Loucy (cell line): Measurements from ENCODE around the gene PLXDC1.

Source experiments
- EZH2phosphoT487 ChIP-seq: fragments of 200-600 bp; IDR thresholded peaks from 2 replicates; pipeline ENCODE4 v1.6.1; 2018; ENCODE audit warnings: antibody characterized with exemption, mild to moderate bottlenecking, moderate library complexity, borderline replicate concordance
- TF ChIP-seq, protein P1 (sequence below): fragments of 200-600 bp; sonication (generic); conservative IDR thresholded peaks from 2 replicates; pipeline ENCODE4 v1.5.1; 2014; ENCODE audit warnings: mild to moderate bottlenecking, antibody characterized with exemption, low read length

DNA sequence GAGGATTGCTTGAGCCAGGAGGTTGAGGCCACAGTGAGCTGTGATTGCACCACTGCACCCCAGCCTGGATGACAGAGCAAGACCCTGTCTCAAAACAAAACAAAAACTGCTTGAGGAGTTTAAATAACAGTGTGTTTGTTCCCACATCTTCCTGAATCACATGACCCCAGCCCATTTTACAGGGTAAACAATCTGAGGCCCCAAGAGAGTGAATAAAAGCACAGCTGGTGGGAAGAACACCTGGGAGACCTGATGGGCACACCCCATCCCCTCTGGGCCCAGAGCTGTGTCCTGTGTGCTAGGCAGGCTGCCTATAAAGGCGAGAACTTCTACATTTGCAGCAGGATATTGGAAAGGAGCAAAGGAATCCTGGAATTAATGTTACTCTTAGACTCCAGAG, 69.6 kb downstream of the PLXDC1 start:
- no peak for TF ChIP-seq EZH2phosphoT487
- TF ChIP-seq, protein P1, sequence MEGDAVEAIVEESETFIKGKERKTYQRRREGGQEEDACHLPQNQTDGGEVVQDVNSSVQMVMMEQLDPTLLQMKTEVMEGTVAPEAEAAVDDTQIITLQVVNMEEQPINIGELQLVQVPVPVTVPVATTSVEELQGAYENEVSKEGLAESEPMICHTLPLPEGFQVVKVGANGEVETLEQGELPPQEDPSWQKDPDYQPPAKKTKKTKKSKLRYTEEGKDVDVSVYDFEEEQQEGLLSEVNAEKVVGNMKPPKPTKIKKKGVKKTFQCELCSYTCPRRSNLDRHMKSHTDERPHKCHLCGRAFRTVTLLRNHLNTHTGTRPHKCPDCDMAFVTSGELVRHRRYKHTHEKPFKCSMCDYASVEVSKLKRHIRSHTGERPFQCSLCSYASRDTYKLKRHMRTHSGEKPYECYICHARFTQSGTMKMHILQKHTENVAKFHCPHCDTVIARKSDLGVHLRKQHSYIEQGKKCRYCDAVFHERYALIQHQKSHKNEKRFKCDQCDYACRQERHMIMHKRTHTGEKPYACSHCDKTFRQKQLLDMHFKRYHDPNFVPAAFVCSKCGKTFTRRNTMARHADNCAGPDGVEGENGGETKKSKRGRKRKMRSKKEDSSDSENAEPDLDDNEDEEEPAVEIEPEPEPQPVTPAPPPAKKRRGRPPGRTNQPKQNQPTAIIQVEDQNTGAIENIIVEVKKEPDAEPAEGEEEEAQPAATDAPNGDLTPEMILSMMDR, result no peak
